ENCODE data around the gene GRB10.

The GRB10 gene

GRCh38 chr7:50733552-50733951 is 49.1 kb downstream of the GRB10 start:
- no peak for DNase-seq (ENCODE audit: insufficient read length)
- FAIRE-seq, result no peak
- TF ChIP-seq POLR2AphosphoS5 (IDR thresholded peaks at IDR 0.05; ENCODE audit: low read depth, low read length) (no peak), POLR2A (IDR thresholded peaks at IDR 0.05; ENCODE audit: low read depth, low read length) (no peak), TAF1 (IDR thresholded peaks at IDR 0.05; ENCODE audit: borderline replicate concordance, low read depth, low read length) (no peak)

- FAIRE-seq (no peak), DNase-seq (ENCODE audit: insufficient read length) (no peak)
- TF ChIP-seq TAF1 (IDR thresholded peaks at IDR 0.05; ENCODE audit: borderline replicate concordance, low read depth, low read length) (no peak), POLR2A (IDR thresholded peaks at IDR 0.05; ENCODE audit: low read depth, low read length) (no peak), POLR2AphosphoS5 (IDR thresholded peaks at IDR 0.05; ENCODE audit: low read depth, low read length) (no peak)
Measured at GRCh38 chr7:50731703-50732582, 50.8 kb downstream of the GRB10 start.

- TF ChIP-seq POLR2AphosphoS5 (IDR thresholded peaks at IDR 0.05; ENCODE audit: low read depth, low read length) (no peak), POLR2A (IDR thresholded peaks at IDR 0.05; ENCODE audit: low read depth, low read length) (no peak), TAF1 (IDR thresholded peaks at IDR 0.05; ENCODE audit: borderline replicate concordance, low read depth, low read length) (no peak)
- no peak for FAIRE-seq
- DNase-seq (ENCODE audit: insufficient read length), result no peak
Measured at GRCh38 chr7:50730446-50731400, 52.0 kb downstream of the GRB10 start.

- TF ChIP-seq POLR2AphosphoS5 (IDR thresholded peaks at IDR 0.05; ENCODE audit: low read depth, low read length), result no peak
- TF ChIP-seq TAF1 (IDR thresholded peaks at IDR 0.05; ENCODE audit: borderline replicate concordance, low read depth, low read length), result no peak
- TF ChIP-seq POLR2A (IDR thresholded peaks at IDR 0.05; ENCODE audit: low read depth, low read length), result no peak
- no peak for FAIRE-seq
- DNase-seq (ENCODE audit: insufficient read length), result no peak
Measured at GRCh38 chr7:50729962-50730361, 52.7 kb downstream of the GRB10 start.

- TF ChIP-seq POLR2AphosphoS5 (IDR thresholded peaks at IDR 0.05; ENCODE audit: low read depth, low read length) (no peak), TAF1 (IDR thresholded peaks at IDR 0.05; ENCODE audit: borderline replicate concordance, low read depth, low read length) (no peak), POLR2A (IDR thresholded peaks at IDR 0.05; ENCODE audit: low read depth, low read length) (no peak)
- no peak for DNase-seq (ENCODE audit: insufficient read length)
- FAIRE-seq, result no peak
Measured at GRCh38 chr7:50728184-50728583, 54.5 kb downstream of the GRB10 start.

- TF ChIP-seq TAF1 (IDR thresholded peaks at IDR 0.05; ENCODE audit: borderline replicate concordance, low read depth, low read length) (no peak), POLR2A (IDR thresholded peaks at IDR 0.05; ENCODE audit: low read depth, low read length) (no peak), POLR2AphosphoS5 (IDR thresholded peaks at IDR 0.05; ENCODE audit: low read depth, low read length) (no peak)
- FAIRE-seq, result no peak
- no peak for DNase-seq (ENCODE audit: insufficient read length)
Measured at GRCh38 chr7:50727711-50728110, 55.0 kb downstream of the GRB10 start.

GRCh38 chr7:50727072-50727471 is 55.6 kb downstream of the GRB10 start:
- FAIRE-seq (no peak), DNase-seq (ENCODE audit: insufficient read length) (no peak)
- TF ChIP-seq TAF1 (IDR thresholded peaks at IDR 0.05; ENCODE audit: borderline replicate concordance, low read depth, low read length) (no peak), POLR2A (IDR thresholded peaks at IDR 0.05; ENCODE audit: low read depth, low read length) (no peak), POLR2AphosphoS5 (IDR thresholded peaks at IDR 0.05; ENCODE audit: low read depth, low read length) (no peak)

GRCh38 chr7:50725774-50726173 is 56.9 kb downstream of the GRB10 start:
- TF ChIP-seq POLR2A (IDR thresholded peaks at IDR 0.05; ENCODE audit: low read depth, low read length) (no peak), TAF1 (IDR thresholded peaks at IDR 0.05; ENCODE audit: borderline replicate concordance, low read depth, low read length) (no peak), POLR2AphosphoS5 (IDR thresholded peaks at IDR 0.05; ENCODE audit: low read depth, low read length) (no peak)
- no peak for DNase-seq (ENCODE audit: insufficient read length)
- no peak for FAIRE-seq

- TF ChIP-seq POLR2AphosphoS5 (IDR thresholded peaks at IDR 0.05; ENCODE audit: low read depth, low read length) (no peak), TAF1 (IDR thresholded peaks at IDR 0.05; ENCODE audit: borderline replicate concordance, low read depth, low read length) (no peak), POLR2A (IDR thresholded peaks at IDR 0.05; ENCODE audit: low read depth, low read length) (no peak)
- DNase-seq (ENCODE audit: insufficient read length) (no peak), FAIRE-seq (no peak)
Measured at GRCh38 chr7:50724526-50725520, 57.9 kb downstream of the GRB10 start.

- FAIRE-seq, result no peak
- no peak for DNase-seq (ENCODE audit: insufficient read length)
Measured at GRCh38 chr7:50723888-50724287, 58.8 kb downstream of the GRB10 start.

More at GRCh38 chr7:50723888-50724287, 58.8 kb downstream of the GRB10 start:
- TF ChIP-seq POLR2A (IDR thresholded peaks at IDR 0.05; ENCODE audit: low read depth, low read length) (no peak), TAF1 (IDR thresholded peaks at IDR 0.05; ENCODE audit: borderline replicate concordance, low read depth, low read length) (no peak), POLR2AphosphoS5 (IDR thresholded peaks at IDR 0.05; ENCODE audit: low read depth, low read length) (no peak)

Data from GM12892 (cell line).